K562 (cell line): Measurements from ENCODE around the gene HSPA1L. TPM values are rescaled to one million over a fixed set of nuclear protein-coding genes. Genes with fewer than 3 reads are reported as not detected.
A peak's percentile ranks its signal among the peaks of the same experiment; 100 is the strongest.

Experiments
- CSDE1 ChIP-seq, 2 experiments: fragments of 450-650 bp; IDR thresholded peaks; 2 replicates each; pipeline ENCODE4 v1.6.1; 2016; ENCODE audit warnings: mild to moderate bottlenecking in 1 of 2
- ELF1 ChIP-seq: fragments of 200-800 bp; sonication (Bioruptor generic); IDR thresholded peaks from 2 replicates; pipeline ENCODE4 v1.6.1; 2016; ENCODE audit warnings: missing genetic modification characterization, missing compliant biosample characterization
- ETV5 ChIP-seq: sonication (generic); formaldehyde crosslinking; IDR thresholded peaks from 2 replicates; pipeline ENCODE4 v1.4.0; 2020; ENCODE audit warnings: low read depth, mild to moderate bottlenecking, missing genetic modification reagents
- GATAD2A ChIP-seq: fragments of 450-650 bp; IDR thresholded peaks from 2 replicates; pipeline ENCODE4 v1.6.1; 2017
- HCFC1 ChIP-seq: IDR thresholded peaks from 2 replicates; pipeline ENCODE4 v1.6.1; 2012; ENCODE audit warnings: low read depth, low read length, improper control_type of control experiment
- HDAC8 ChIP-seq: fragments of 450-650 bp; IDR thresholded peaks from 2 replicates; pipeline ENCODE4 v1.6.1; 2016; ENCODE audit warnings: mild to moderate bottlenecking, missing genetic modification characterization, moderate library complexity, missing compliant biosample characterization
- JUN ChIP-seq, 2 experiments: sonication (generic) in 1 of 2; formaldehyde crosslinking in 1 of 2; IDR thresholded peaks; 2 replicates each; pipeline versions ENCODE4 v1.6.1 to v1.8.0; 2012 to 2022; ENCODE audit warnings: borderline replicate concordance in 2 of 2, mild to moderate bottlenecking in 2 of 2, improper control_type of control experiment in 1 of 2, low read depth in 1 of 2, low read length in 1 of 2, missing genetic modification reagents in 1 of 2
- NCOA2 ChIP-seq, 2 experiments: fragments of 450-650 bp; IDR thresholded peaks; 2 replicates each; pipeline ENCODE4 v1.6.1; 2018; ENCODE audit warnings: mild to moderate bottlenecking in 2 of 2, moderate library complexity in 1 of 2; ENCODE audit not compliant: partially characterized antibody in 2 of 2
- SRF ChIP-seq, 2 experiments: fragments of 250-450, 450-650 bp in 1 of 2; sonication (Bioruptor Pico) in 1 of 2; sonication (generic) in 1 of 2; formaldehyde crosslinking; IDR thresholded peaks; 2 replicates each; pipeline versions ENCODE4 v1.5.0 to v1.5.1; 2020 to 2022; ENCODE audit warnings: mild to moderate bottlenecking in 1 of 2, missing genetic modification reagents in 1 of 2
- SRSF7 ChIP-seq: fragments of 200-400 bp; formaldehyde crosslinking; optimal IDR thresholded peaks from 2 replicates; pipeline ENCODE3; 2017; ENCODE audit warnings: mild to moderate bottlenecking, low read depth, low read length
- YY1 ChIP-seq, 3 experiments: IDR thresholded peaks; 2 replicates each; pipeline ENCODE4 v1.6.1; 2011; ENCODE audit warnings: low read length in 2 of 3, mild to moderate bottlenecking in 2 of 3, moderate library complexity in 2 of 3, borderline replicate concordance in 1 of 3, control low read depth in 1 of 3, low read depth in 1 of 3; ENCODE audit not compliant: insufficient read depth in 3 of 3, insufficient replicate concordance in 2 of 3, control insufficient read depth in 1 of 3, insufficient read length in 1 of 3; ENCODE audit errors: extremely low read depth in 1 of 3
- ZFPM2 ChIP-seq: fragments of 250-450 bp; sonication (Bioruptor Pico); IDR thresholded peaks from 2 replicates; pipeline ENCODE4 v1.5.1; 2022; ENCODE audit warnings: mild to moderate bottlenecking
- ZNF561 ChIP-seq: fragments of 450-650 bp; formaldehyde crosslinking; conservative IDR thresholded peaks from 2 replicates; pipeline ENCODE4 v1.4.0; 2020; ENCODE audit warnings: mild to moderate bottlenecking, moderate library complexity
- ZNF76 ChIP-seq: fragments of 250-450 bp; sonication (Bioruptor Pico); IDR thresholded peaks from 2 replicates; pipeline ENCODE4 v1.4.0; 2020; ENCODE audit warnings: mild to moderate bottlenecking, moderate library complexity, borderline replicate concordance
- polyA plus RNA-seq, 8 experiments: library from polyadenylated mRNA; depleted of rRNA in 4 of 8; stranded (reverse) in 5 of 8; unstranded in 3 of 8; fragments of >200 nt; fragmentation: Nextera tagmentation in 2 of 8; fragmentation: Illumina TruSeq in 1 of 8; extraction: Ambion mirVana in 2 of 8; extraction: Trizol in 1 of 8; gene quantifications; 2 replicates each; pipeline versions ENCODE4 v1.2.1 to v1.2.3, GENCODE V29; 2011 to 2014; ENCODE audit warnings: inconsistent platforms in 1 of 8, missing spikeins in 1 of 8
- total RNA-seq, 7 experiments: library from RNA; depleted of rRNA in 6 of 7; stranded (reverse); fragments of >200 nt in 6 of 7; fragmentation: Illumina TruSeq in 2 of 7; extraction: Trizol in 2 of 7; gene quantifications; 2 replicates each; pipeline versions ENCODE4 v1.2.1 to v1.2.3, GENCODE V29; 2011 to 2021; ENCODE audit warnings: low replicate concordance in 1 of 7
- TF ChIP-seq, protein P1 (sequence below): fragments of 450-650 bp; IDR thresholded peaks from 2 replicates; pipeline ENCODE4 v1.6.1; 2016; ENCODE audit warnings: low read depth
- TF ChIP-seq, protein P2 (sequence below): IDR thresholded peaks from 2 replicates; pipeline ENCODE4 v1.6.1; 2016; ENCODE audit warnings: missing genetic modification characterization, missing compliant biosample characterization

Gene HSPA1L
- total and polyA plus RNA-seq, 9 of the 15 experiments (the other 6 are each of a cell fraction or from before 2014, with no cell fraction given): 0.14 to 2.1 (median 1.3) TPM

DNA sequence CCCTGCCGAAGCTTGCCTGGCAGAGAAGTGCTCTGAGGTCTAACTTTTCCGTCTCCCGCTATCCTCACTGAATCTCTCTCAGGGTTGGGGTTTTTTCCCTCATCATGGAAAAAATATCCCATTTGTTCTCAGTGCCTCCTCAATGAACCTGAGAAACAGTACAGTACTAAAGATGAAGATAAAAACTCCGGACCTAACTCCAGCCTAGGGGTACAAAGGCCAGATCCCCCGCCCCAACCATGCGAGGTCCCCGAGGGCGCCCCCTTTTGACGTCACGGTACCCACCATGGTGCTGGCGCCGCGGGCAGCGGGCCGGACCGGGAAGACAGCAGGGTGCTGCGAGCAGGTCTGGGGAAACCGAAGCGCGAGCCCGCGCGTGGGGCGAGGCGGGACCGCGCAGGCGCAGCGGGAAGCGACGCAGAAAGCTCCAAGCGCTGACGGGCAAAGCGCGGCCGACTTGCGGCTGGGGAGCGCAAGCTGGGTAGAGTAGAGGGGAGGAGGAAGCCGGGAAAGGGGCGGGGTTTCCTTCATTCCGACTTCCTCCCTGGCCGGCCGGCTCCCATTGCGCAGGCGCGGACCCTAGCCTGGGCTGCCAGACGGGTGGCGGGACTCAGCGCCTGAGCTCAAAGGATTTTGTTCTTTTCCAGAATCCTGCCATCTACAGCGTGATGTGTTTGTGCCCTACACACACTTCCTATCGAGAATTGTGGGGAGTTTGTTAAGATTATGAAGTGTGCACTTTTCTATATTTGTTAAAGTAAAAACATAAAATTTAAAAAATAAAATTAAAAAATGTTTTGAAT lies 8.4 kb downstream of the HSPA1L start, which contains the start of gene LSM2 (continued):
- TF ChIP-seq, protein P1, sequence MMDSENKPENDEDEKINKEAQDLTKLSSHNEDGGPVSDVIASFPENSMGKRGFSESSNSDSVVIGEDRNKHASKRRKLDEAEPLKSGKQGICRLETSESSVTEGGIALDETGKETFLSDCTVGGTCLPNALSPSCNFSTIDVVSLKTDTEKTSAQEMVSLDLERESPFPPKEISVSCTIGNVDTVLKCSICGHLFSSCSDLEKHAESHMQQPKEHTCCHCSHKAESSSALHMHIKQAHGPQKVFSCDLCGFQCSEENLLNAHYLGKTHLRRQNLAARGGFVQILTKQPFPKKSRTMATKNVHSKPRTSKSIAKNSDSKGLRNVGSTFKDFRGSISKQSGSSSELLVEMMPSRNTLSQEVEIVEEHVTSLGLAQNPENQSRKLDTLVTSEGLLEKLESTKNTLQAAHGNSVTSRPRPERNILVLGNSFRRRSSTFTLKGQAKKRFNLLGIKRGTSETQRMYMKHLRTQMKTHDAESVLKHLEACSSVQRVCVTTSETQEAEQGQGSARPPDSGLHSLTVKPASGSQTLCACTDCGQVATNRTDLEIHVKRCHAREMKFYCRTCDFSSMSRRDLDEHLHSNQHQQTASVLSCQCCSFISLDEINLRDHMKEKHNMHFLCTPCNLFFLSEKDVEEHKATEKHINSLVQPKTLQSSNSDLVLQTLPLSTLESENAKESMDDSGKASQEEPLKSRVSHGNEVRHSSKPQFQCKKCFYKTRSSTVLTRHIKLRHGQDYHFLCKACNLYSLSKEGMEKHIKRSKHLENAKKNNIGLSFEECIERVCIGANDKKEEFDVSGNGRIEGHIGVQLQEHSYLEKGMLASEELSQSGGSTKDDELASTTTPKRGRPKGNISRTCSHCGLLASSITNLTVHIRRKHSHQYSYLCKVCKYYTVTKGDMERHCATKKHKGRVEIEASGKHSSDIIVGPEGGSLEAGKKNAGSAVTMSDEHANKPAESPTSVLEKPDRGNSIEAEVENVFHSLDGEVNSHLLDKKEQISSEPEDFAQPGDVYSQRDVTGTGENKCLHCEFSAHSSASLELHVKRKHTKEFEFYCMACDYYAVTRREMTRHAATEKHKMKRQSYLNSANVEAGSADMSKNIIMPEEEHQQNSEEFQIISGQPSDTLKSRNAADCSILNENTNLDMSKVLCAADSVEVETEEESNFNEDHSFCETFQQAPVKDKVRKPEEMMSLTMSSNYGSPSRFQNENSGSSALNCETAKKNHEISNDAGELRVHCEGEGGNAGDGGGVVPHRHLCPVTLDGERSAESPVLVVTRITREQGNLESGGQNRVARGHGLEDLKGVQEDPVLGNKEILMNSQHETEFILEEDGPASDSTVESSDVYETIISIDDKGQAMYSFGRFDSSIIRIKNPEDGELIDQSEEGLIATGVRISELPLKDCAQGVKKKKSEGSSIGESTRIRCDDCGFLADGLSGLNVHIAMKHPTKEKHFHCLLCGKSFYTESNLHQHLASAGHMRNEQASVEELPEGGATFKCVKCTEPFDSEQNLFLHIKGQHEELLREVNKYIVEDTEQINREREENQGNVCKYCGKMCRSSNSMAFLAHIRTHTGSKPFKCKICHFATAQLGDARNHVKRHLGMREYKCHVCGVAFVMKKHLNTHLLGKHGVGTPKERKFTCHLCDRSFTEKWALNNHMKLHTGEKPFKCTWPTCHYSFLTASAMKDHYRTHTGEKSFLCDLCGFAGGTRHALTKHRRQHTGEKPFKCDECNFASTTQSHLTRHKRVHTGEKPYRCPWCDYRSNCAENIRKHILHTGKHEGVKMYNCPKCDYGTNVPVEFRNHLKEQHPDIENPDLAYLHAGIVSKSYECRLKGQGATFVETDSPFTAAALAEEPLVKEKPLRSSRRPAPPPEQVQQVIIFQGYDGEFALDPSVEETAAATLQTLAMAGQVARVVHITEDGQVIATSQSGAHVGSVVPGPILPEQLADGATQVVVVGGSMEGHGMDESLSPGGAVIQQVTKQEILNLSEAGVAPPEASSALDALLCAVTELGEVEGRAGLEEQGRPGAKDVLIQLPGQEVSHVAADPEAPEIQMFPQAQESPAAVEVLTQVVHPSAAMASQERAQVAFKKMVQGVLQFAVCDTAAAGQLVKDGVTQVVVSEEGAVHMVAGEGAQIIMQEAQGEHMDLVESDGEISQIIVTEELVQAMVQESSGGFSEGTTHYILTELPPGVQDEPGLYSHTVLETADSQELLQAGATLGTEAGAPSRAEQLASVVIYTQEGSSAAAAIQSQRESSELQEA: no peak
- TF ChIP-seq, protein P2, sequence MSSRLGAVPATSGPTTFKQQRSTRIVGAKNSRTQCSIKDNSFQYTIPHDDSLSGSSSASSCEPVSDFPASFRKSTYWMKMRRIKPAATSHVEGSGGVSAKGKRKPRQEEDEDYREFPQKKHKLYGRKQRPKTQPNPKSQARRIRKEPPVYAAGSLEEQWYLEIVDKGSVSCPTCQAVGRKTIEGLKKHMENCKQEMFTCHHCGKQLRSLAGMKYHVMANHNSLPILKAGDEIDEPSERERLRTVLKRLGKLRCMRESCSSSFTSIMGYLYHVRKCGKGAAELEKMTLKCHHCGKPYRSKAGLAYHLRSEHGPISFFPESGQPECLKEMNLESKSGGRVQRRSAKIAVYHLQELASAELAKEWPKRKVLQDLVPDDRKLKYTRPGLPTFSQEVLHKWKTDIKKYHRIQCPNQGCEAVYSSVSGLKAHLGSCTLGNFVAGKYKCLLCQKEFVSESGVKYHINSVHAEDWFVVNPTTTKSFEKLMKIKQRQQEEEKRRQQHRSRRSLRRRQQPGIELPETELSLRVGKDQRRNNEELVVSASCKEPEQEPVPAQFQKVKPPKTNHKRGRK (tag): no peak; the same call in 1 of the 2 replicates
- TF ChIP-seq SRSF7 (no peak), JUN (IDR thresholded peaks at IDR 0.05; ENCODE audit: borderline replicate concordance, low read depth, low read length) (peak; percentile 50; the same call in 1 of the 2 replicates), JUN (CRISPR knock-in tag; IDR thresholded peaks at IDR 0.05; ENCODE audit: borderline replicate concordance) (no peak; the same call in 1 of the 2 replicates), ELF1 (tag) (peak; percentile 85), ZNF76 (no peak), ZFPM2 (CRISPR knock-in tag) (no peak), GATAD2A (peak; percentile 92), NCOA2 (IDR thresholded peaks at IDR 0.05; ENCODE audit: partially characterized antibody in 2 of 2) (no peak), ZNF561 (CRISPR knock-in tag) (0 out of 2 replicates have a peak, but pooled peaks have one; percentile 18), CSDE1 (IDR thresholded peaks at IDR 0.05) (no peak), HCFC1 (peak; percentile 69), HDAC8 (peak; percentile 75; the same call in 1 of the 2 replicates), SRF (CRISPR knock-in tag; IDR thresholded peaks at IDR 0.05) (peak in 1 of 2 experiments; percentile 93; a peak in 2 of 4 replicates), YY1 (IDR thresholded peaks at IDR 0.05; ENCODE audit: borderline replicate concordance in 1 of 3, control insufficient read depth in 1 of 3, extremely low read depth in 1 of 3, insufficient read depth in 3 of 3, insufficient read length in 1 of 3, insufficient replicate concordance in 2 of 3, low read depth in 1 of 3, low read length in 2 of 3) (peak in 2 of 3 experiments; percentile 80 to 82), ETV5 (CRISPR knock-in tag) (peak; percentile 79)
